Fibroblast of lung (primary cell): ENCODE results near the gene BMPR1B. TPM values are rescaled to one million over a fixed set of nuclear protein-coding genes. Genes with fewer than 3 reads are reported as not detected.

Source experiments
- DNase-seq, 2 donors: peaks; one replicate each; pipeline versions ENCODE4 v3.0.0 to v3.0.0-alpha.2; 2010; ENCODE audit warnings: low read depth in 2 of 2
- H2AFZ ChIP-seq: 2 replicates; pipeline ENCODE4 v1.5.1; 2012; ENCODE audit warnings: low read length, control low read depth, inconsistent platforms
- H3K27ac ChIP-seq: 2 replicates; pipeline ENCODE4 v1.5.1; 2011; ENCODE audit warnings: low read length, control low read depth; ENCODE audit not compliant: insufficient read depth
- H3K27me3 ChIP-seq: 2 replicates; pipeline ENCODE4 v1.5.1; 2011; ENCODE audit warnings: mild to moderate bottlenecking, low read length; ENCODE audit not compliant: control insufficient read depth, insufficient read depth
- H3K36me3 ChIP-seq: 2 replicates; pipeline ENCODE4 v1.5.1; 2011; ENCODE audit warnings: low read length; ENCODE audit not compliant: control insufficient read depth, insufficient read depth
- H3K4me1 ChIP-seq: 2 replicates; pipeline ENCODE4 v1.5.1; 2011; ENCODE audit warnings: low read length; ENCODE audit not compliant: control insufficient read depth, insufficient read depth; ENCODE audit errors: extremely low read depth
- H3K4me2 ChIP-seq: 2 replicates; pipeline ENCODE4 v1.5.1; 2011; ENCODE audit warnings: low read length, control low read depth; ENCODE audit not compliant: insufficient read depth; ENCODE audit errors: extremely low read depth
- H3K4me3 ChIP-seq, 4 experiments: fragments of 200-600 bp in 1 of 4; sonication (generic) in 1 of 4; replicated peaks in 1 of 4; 2 replicates each; pipeline ENCODE4 v1.5.1; 2011 to 2016; ENCODE audit warnings: low read length in 4 of 4, low read depth in 3 of 4, mild to moderate bottlenecking in 3 of 4, control low read depth in 2 of 4, inconsistent platforms in 1 of 4, mixed read lengths in 1 of 4; ENCODE audit not compliant: insufficient read depth in 1 of 4; ENCODE audit errors: control extremely low read depth in 1 of 4
- H3K79me2 ChIP-seq: 2 replicates; pipeline ENCODE4 v1.5.1; 2012; ENCODE audit warnings: mild to moderate bottlenecking, low read length, inconsistent platforms; ENCODE audit not compliant: control insufficient read depth, insufficient read depth
- H3K9ac ChIP-seq: 2 replicates; pipeline ENCODE4 v1.5.1; 2011; ENCODE audit warnings: mild to moderate bottlenecking, low read length, control low read depth; ENCODE audit not compliant: insufficient read depth
- H3K9me3 ChIP-seq: 2 replicates; pipeline ENCODE4 v1.5.1; 2012; ENCODE audit warnings: low read depth, low read length; ENCODE audit not compliant: control insufficient read depth, insufficient read depth
- H4K20me1 ChIP-seq: 2 replicates; pipeline ENCODE4 v1.5.1; 2011; ENCODE audit warnings: low read length; ENCODE audit not compliant: control insufficient read depth, insufficient read depth; ENCODE audit errors: extremely low read depth
- CTCF ChIP-seq, 2 donors: IDR thresholded peaks in 1 of 2; conservative IDR thresholded peaks in 1 of 2; 1 replicate in 1 of 2; 2 replicates in 1 of 2; pipeline ENCODE4 v1.5.1; 2011 to 2012; ENCODE audit warnings: low read length in 2 of 2, control low read depth in 1 of 2, inconsistent platforms in 1 of 2, low read depth in 1 of 2, mild to moderate bottlenecking in 1 of 2
- EZH2 ChIP-seq: IDR thresholded peaks from 2 replicates; pipeline ENCODE4 v1.5.1; 2012; ENCODE audit warnings: low read length, control low read depth, mild to moderate bottlenecking; ENCODE audit errors: missing control alignments
- polyA plus RNA-seq, 2 donors: library from polyadenylated mRNA; depleted of rRNA in 1 of 2; stranded (reverse) in 1 of 2; unstranded in 1 of 2; fragments of >200 nt; gene quantifications; 2 replicates each; pipeline ENCODE4 v1.2.1, GENCODE V29; 2011 to 2012; ENCODE audit warnings: missing spikeins in 1 of 2
- total RNA-seq: library from RNA; depleted of rRNA; stranded (reverse); fragments of >200 nt; gene quantifications from 2 replicates; pipeline ENCODE4 v1.2.1, GENCODE V29; 2014

The BMPR1B gene
- total and polyA plus RNA-seq, 2 donors (not counting 1 experiment from before 2014, with no cell fraction given) = 0.17 to 0.45 TPM

GRCh38 chr4:94746746-94747145, 11.0 kb upstream of the BMPR1B start:
- H3K79me2 ChIP-seq = no peaks in the 10 kb centered on the region
- TF ChIP-seq EZH2 (no peak), CTCF (conservative IDR thresholded peaks at IDR 0.05 in 1 of 2, IDR thresholded peaks at IDR 0.05 in 1 of 2; ENCODE audit: low read depth in 1 of 2, low read length in 2 of 2) (no peak)
- no peaks in the 10 kb centered on the region for H3K4me1 ChIP-seq
- H3K27ac ChIP-seq = no peak overlapping the region
- H2AFZ ChIP-seq = no peak overlapping the region
- H3K36me3 ChIP-seq = no peaks in the 10 kb centered on the region
- no peak overlapping the region for H3K4me3 ChIP-seq
- H4K20me1 ChIP-seq = peaks cover 1% of the 10 kb centered on the region
- DNase-seq = no peak
- H3K4me2 ChIP-seq = no peak overlapping the region
- no peaks in the 10 kb centered on the region for H3K27me3 ChIP-seq
- no peak overlapping the region for H3K9ac ChIP-seq
- H3K9me3 ChIP-seq = no peaks in the 10 kb centered on the region

- H3K9ac ChIP-seq = no peak overlapping the region
- peak overlapping the region; percentile 71 for H3K4me2 ChIP-seq
- no peaks in the 10 kb centered on the region for H3K36me3 ChIP-seq
- no peaks in the 10 kb centered on the region for H3K79me2 ChIP-seq
- peaks cover 2% of the 10 kb centered on the region for H3K4me1 ChIP-seq
- H2AFZ ChIP-seq = peak overlapping the region; percentile 44
- no peak for TF ChIP-seq EZH2
- no peak for TF ChIP-seq CTCF (conservative IDR thresholded peaks at IDR 0.05 in 1 of 2, IDR thresholded peaks at IDR 0.05 in 1 of 2; ENCODE audit: low read depth in 1 of 2, low read length in 2 of 2)
- H3K4me3 ChIP-seq = peak overlapping the region; percentile 15 to 59 (median 33)
- H3K27ac ChIP-seq = no peak overlapping the region
- H4K20me1 ChIP-seq = no peaks in the 10 kb centered on the region
- DNase-seq = peak in 1 of 2 donors; percentile 41
- H3K27me3 ChIP-seq = peaks cover 19% of the 10 kb centered on the region
- no peaks in the 10 kb centered on the region for H3K9me3 ChIP-seq
Observed at GRCh38 chr4:94758141-94758699, 465 bp downstream of the BMPR1B start.

GRCh38 chr4:94758700-94759399, 1.1 kb downstream of the BMPR1B start:
- H3K4me3 ChIP-seq = peak overlapping the region; percentile 15 to 59 (median 33)
- no peaks in the 10 kb centered on the region for H3K9me3 ChIP-seq
- TF ChIP-seq EZH2 (peak; percentile 90), CTCF (conservative IDR thresholded peaks at IDR 0.05 in 1 of 2, IDR thresholded peaks at IDR 0.05 in 1 of 2; ENCODE audit: low read depth in 1 of 2, low read length in 2 of 2) (no peak)
- H3K79me2 ChIP-seq = no peaks in the 10 kb centered on the region
- peak overlapping the region; percentile 71 for H3K4me2 ChIP-seq
- no peaks in the 10 kb centered on the region for H3K36me3 ChIP-seq
- peak; percentile 7 to 12 for DNase-seq
- H2AFZ ChIP-seq = peak overlapping the region; percentile 44
- H3K4me1 ChIP-seq = peaks cover 2% of the 10 kb centered on the region
- no peak overlapping the region for H3K27ac ChIP-seq
- peaks cover 19% of the 10 kb centered on the region for H3K27me3 ChIP-seq
- H3K9ac ChIP-seq = no peak overlapping the region
- no peaks in the 10 kb centered on the region for H4K20me1 ChIP-seq
